GM21526 (cell line): ENCODE measurements around the gene SEBOX.

Source experiments
- ATAC-seq: cut with Tn5 transposase; IDR thresholded peaks from one replicate; pipeline ENCODE4 v1.9.1; 2021; ENCODE audit warnings: moderate library complexity; ENCODE audit not compliant: unreplicated experiment, low FRiP score

The SEBOX gene

DNA sequence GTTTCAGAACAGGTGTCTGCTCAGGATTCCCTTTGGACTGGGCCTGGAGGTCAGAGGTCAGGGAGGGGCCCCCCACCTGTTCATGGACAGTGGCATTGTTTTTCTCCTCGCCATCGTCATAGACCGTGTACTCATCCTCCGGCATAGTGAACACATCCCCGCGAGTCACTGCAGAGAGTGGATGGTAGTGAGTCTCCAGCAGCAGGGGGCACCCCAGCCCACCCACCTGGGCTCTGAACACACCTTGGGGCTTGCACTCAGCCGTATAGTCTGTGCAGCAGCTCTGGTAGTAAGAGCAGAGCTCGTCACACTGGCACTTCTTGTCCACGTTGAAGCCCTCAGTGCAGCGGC, 4.7 kb upstream of the SEBOX start:
- no peak for ATAC-seq

DNA sequence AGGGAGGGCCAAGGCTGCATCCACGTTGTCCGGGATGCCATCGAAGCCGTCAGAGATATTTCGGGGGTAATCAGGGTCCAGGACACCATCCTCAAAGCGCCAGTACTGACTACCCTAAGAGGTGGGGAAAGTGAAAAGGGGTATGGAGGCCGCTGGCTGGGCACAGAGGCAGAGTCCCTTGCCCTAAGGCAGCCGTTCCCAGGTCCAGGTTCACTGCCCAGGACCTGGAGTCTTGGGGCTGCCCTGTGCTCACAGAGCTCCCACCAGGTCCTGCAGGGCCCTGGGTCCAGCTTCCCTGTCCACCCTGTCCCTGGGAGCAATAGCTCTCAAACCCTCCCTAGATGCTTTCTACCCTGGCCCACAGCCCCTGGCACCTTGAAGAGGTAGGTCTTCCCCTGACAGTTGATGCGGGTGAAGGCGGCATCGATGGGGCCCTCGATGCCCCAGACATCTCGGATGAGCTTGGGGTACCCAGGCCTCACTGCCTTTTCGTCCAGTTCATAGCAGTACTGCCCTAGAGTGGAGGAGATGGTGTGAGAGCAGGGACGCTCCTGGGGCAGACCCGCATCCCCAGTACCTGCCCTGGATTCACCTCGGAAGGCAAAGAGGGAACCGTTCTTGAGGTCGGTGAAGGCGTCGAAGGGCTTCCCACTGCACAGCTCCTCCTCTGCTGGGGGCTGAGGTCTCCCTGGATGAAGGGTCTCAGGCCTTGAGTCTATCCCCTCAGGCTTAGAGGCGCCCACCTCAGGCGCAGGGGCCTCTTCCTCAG, 4.1 kb upstream of the SEBOX start:
- ATAC-seq, result no peak

DNA sequence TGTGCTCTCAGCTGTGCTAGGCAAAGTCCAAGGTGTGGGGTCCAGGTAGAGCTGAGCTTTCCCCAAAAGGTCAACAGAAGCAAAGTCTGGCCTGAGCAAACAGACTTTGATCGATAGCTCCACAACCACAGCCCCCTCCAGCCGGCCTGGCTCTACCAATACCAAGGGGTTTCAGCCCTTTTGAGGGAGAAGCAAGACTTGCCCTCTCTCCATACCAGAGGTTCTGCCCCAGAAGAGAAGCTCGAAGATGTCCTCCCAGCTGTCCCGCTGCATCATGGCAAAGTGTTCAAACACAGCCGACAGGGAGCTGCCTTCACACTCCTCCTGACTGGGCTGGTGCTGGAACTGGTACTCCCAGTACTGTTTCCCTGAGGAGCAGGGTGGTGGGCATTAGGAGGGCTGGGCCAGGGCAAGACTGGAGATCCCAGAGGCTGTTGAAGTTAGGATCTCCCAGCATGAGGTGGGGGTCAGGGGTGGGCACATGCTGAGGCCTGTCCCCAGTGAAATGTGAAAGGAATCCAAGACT, 3.4 kb upstream of the SEBOX start:
- no peak for ATAC-seq

DNA sequence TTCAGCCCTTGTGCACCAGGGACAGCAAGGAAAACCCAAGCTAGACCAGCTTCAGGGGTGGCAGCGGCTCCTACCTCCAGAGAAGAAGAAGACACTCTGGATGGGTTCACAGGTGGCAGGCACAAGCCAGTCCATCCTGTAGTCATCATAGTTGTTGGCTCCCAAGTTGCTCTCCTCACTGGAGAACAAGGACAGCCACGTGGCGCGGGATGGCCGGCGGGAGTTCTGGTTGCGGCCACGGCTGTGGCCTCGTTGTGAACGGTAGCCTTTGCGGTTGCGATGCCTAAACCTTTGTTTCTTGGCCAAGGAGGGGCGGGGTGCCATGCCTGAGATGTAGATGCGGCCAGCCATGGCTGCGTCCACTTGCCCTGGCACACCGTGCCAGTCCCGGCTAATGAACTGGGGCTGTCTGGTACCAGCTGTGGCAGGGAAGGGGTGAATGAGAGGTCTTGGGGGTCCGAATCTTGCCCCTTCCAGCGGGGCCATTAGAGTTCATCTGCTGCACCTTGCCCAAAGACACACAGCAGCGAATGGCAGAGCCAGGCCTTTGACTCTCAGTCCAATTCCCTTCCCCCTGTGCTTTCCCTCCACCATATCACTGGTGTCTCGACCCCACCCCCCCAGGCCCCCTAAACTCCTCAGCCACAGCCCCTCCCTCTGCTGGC, 2.8 kb upstream of the SEBOX start:
- ATAC-seq, result no peak

DNA sequence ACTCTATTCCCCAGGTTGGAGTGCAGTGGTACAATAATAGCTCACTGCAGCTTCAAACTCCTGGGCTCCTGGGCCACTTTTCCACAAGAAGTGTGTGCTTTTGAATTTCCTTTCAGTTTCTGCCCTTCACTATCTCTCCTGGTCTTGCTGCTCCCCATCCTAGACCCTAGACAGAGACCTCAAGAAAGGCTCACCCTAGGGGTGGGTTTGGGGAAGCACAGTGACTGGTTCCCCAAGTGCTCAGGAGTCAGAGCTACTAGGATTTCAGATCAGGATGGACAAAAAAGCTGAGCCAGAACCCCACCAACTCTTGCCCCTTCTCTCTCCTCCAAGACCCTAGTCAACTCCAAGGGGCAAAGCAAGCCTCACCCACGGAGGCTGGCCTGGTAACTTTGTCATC, 1.6 kb upstream of the SEBOX start:
- no peak for ATAC-seq

DNA sequence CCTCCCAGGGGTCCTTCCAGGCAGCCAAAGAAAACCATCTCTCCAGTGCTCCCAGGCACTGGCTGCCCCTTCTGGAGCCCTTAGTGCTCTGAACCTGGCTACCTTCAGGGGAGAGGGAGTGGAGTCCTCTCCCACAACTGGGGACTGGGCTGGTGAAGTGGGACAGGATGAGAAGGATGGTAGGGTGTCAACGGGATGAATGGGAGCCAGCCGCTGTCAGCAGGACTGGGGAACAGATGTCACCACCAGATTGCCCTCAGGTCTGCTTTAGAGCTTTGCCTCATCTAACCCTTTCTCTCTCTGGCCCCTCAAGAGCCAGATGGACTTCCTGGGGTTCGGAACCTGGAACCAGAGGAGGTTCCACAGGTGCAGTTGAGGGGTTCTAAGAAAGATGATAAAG, 488 bp upstream of the SEBOX start:
- ATAC-seq, result no peak

DNA sequence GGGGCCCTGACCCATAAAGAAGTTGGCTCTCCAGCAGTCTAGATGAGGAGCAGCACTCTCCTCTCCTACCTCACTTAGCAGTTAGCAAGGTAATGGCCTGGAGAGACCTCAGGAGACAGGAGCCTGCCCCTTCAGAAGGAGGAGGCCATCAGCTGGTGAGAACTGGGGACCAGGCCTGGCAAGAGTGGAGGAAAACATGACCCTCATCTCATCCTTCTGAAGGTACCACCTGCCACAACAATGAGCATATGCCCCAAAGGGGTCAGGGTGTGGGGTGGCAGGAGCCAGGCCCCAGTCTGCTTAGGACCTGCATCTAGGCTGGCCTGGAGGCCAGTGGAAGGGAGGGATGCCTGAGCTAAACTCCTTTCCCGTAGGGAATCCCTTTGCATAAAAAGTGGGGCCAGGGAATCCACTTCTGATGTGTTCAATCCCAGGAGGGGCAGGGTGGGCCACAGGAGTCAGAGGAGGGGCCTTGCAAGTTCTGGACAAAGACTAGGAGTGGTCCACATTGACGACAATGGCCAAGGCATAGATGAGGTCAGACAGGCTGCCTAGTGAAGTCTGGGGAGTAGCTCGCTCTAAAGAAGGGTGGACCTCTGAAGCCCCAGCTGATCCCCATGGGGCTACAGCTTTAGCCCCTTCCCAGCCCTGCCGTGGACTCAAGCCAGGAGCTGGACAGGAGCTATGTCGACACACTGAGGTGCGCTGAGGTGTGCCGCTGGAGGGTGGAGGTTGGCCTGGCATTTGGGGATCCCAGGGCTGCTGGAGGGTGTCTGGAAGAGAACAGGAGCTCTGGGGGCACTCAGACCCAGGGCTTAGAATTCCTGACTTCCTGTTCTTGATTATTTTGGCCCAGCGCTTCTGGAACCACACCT, 986 bp downstream of the SEBOX start:
- no peak for ATAC-seq

DNA sequence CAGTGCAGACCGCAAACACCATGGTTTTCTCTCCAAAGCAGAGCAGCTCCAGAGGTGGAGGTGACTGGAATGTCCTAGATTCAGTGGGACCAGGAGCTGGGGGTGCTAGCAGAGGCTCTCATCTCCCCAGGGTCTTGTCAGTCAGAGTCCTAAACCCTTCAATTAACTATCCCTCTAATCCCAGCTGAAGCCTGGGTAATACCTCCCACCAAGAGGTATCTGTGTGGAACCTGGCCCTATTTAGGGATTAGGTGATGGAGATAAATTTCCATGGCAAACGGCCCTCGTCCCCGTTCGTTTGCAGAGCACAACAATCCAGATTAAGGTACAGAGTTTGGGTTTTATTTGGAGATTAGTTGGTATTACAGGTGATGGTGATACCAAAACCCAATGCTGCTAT, 1.8 kb downstream of the SEBOX start:
- ATAC-seq, result no peak

DNA sequence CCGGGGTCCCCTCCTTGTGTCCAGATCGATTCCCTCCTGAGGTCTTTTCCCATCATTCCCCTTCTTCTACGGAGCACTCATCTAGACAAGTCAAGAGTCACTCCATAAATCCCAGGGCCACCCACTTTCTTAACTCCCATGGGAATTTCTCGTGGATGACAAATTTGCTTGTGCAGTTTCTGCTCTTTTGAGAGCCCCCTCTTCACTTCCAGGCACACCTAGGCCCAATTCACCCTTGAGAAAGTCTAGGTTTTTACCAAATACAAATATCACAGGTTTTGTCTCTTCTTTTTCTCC, 7.2 kb downstream of the SEBOX start:
- ATAC-seq, result no peak

DNA sequence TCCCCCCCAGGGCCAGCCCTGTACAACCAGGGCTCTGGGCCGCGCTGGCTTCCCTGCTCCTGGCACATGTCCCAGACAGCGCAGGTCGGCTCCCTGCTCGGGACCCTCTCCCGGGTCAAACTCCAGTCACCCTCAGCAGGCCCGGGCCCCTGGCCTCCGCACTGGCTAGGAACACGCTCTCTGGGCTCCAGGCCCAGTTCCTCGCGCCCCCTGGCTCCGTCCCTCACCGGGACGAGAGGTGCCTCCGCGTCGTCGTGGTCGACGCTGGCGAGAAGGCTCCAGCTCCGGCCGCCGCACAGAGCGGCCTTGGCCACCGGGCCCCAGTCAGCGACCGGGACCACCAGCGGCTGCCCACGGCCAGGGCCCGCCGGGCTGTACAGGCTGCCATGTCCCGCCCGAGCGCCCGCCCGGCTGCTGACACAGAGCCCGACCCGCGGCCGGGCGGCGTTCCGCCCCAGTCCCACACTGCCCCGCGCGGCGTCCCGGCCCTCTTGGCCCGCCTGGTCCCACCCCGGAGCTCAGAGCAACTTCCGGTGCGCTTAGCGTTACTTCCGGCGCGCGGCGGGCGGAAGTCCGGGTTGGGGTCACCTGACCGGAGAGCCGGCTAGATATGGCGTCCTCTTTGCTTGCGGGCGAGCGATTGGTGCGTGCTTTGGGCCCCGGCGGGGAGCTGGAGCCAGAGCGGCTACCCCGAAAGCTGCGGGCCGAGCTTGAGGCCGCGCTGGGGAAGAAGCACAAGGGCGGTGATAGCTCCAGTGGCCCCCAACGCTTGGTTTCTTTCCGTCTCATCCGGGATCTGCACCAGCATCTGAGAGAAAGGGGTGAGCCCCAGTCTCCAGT, 7.7 kb downstream of the SEBOX start, which contains the start of gene POLDIP2:
POLDIP2 (minus strand) TSS at position 467 of the 840 bp plus-strand sequence; CDS start at position 388, 79 bp downstream.
- ATAC-seq, result peak; percentile 85

DNA sequence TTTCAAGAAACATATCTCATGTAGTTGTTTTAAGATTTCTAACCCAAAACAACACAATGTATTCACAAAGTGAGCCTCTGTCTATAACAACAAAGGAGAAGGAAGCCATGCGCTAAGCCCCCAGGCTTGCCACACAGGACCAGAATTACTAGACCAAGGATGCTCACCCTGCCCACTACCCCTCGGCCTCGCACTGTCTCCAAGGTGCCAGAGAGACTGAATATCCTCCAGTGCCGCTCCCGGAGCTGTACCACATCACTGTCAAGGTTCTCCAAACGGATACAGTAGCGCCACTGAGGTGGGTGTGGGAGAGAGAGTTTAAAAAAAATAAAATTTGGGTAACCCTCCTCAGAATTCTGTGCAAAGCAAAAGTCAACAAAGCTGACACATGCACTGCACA, 14.7 kb downstream of the SEBOX start:
- no peak for ATAC-seq

DNA sequence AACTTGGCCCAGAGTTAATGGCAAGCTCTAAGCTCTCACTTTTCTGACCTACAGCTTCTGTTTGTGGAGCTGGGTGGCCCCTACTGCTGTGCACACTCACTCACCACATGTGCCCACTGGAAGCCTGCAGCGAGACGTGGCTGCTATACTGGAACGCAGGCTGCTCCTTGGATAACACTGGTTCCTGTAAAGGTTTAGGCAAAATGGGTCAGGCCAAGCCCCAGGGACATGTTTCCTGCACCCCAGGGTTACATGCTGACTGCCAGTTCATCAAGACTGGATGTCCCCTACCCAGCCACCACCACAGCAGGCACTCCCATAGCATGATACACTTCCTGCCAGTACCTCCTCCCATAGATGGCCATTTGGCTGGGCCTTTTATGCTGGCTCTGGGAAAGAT, 16.0 kb downstream of the SEBOX start:
- no peak for ATAC-seq

DNA sequence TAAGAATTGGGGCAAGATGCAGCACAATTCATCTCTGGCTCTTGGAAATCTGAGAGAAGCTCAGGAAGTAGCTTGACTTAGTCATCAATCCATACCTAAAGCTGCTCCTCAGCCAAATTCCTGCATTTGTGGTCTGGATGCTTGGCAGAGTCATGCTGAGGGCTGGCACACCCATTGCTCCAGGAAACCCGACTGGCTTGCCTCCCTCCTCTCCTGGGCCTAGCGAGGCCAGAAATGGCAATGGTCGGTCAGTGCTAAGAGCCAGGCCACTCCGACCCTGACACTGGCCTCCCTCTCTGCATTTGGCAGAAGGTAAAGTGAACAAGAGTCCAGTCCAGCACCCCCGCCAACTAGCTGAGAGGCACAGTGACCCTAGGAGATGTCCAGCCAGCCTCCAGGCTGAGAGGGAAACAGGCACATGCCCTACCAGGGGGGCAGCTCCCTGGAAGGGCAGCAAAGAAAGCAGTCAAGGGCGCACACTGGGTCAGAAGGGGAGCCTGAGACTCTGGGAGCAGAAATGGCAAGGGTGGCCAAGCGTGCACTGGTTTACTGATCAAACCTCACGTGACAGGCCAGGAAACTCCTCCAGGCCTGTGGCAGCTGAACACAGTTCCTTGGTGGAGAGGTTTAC, 17.6 kb downstream of the SEBOX start:
- ATAC-seq, result no peak

DNA sequence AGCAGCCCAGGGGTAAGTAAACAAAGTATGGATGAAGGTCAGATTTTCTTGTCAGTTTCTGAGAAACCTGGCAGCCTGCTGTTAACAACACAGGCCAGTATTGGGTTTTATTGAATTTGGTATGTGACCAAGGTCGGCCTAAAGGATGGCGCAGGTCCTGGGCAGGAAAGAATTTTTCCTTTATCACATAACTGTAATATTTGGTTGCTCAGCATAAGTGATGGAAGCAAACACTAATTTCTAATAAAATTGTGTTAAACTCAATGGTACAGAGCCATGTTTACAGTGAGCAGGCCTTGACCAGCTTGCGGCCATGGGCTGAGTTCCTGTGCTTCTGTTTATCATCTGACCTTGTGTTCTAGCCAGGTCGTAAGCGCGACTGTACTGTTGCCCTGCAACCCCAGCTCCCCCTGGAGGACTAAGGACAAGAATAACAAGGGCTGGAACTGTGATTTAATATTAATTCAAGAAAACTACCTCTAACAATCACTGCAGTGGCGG, 18.2 kb downstream of the SEBOX start:
- ATAC-seq, result no peak

DNA sequence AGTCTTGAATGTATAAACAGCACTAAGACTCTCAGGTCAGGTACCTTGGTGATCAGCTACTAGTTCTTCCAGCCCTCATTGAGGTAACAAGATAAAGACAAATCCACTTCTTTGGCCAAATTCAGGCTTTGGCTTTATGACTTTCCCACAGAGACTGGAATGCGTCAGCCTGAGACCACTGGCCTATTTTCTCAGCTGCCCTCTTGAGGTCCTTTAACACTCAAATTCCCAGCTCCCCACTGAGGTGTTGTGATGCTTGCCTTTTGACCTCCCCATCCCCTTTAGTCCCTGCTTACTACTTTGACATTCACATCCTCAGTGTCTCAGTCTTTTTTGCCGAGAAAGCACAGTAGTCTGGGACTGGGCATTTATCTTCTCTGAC, 18.8 kb downstream of the SEBOX start:
- no peak for ATAC-seq

DNA sequence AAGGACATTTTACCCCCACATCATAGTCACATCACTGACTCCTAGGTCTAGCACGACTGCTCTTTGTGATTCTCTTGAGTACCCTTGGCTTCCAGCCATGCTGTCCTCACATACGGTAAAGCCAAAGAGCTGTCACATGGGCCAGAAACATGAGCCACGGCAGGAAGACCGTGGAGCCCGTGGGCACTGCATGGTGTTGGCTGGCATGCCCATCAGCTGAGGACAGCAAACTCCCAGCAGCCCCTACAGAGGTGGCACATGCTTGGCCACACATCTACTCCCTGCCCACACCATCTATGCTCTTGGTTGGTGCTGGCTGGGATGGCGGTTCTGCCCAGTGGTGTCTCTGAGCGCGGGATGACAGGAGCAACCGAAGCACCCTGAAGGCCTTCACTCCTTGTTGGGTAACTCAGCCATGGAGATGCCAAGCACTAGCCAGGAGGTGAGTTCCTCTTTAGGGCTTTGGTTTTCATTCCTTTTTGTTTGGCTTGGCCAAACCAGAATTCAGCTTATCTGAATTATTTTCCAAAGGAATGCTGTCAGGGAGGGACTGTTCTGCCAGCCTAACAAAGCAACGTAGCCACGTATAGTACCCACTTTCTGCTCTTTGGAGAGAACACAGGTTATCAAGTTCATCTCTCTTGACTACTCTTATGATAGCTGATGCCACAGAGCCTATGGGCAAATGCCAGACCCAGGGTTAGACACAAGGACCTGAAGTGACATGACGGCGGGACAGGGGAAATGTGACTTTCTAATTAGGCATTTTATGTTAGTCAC, 19.4 kb downstream of the SEBOX start:
- no peak for ATAC-seq

DNA sequence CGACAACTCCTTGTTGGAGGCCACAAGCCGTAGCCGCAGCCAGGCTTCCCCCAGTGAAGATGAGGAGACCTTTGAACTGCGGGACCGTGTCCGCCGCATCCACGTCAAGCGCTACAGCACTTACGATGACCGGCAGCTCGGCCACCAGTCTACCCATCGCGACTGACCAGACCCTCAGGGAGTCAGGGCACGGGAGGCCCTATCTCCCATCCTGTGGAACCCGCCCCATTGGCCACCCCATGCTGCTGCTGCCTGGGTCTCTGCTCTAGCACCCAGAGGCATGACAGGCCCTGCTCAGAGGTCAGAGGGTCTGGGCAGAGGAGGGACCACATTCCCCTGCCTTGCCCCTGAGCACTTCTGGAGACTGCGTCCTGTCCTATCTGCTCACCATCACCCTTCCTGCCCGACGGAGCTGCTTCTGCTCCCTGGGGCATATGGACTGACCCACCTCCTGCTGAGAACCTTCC, 20.5 kb downstream of the SEBOX start:
- ATAC-seq, result no peak

DNA sequence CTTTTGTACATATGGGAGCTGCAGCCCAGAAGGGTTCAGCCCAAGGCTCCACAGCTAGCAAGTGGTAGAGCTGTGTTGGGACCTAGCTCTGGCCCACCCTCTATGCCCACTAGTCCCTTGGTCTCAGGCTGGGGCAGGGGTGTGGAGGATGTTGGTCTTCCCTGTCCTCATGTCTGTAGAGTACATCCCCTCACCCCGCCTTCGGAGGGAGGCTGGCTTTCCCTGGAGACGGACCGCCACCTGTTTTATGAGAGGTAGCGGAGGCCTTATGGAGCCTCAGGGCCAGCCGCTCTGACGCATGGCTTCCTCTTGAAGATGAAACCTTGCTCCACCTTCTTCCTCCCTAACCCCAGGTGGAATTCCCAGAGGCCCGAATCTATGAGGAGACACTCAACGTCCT, 21.0 kb downstream of the SEBOX start:
- no peak for ATAC-seq

DNA sequence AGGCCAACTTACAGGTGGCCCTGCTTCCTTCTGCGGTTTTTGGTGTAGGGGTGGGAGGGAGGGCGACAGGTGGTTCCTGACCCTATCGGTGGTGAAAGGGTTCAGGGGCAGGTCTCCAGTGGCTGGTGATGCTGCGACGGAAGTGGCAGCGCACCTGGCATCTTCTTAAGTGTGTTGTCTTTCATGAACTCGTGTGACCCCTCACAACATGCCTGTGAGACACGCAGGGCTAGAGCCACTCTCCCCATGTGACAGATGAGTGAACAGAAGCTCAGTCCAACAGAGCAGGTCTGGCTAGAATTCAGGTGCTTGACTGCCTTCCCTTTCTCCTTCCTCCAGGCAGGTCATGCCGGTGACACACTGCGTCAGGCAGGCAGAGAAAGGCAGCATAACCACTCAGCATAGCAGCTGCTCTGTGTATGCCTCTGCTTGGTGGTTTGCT, 21.5 kb downstream of the SEBOX start:
- no peak for ATAC-seq
